HG03432 (cell line): ENCODE results near the gene NXN.
"Not testable (repeated sequence)": the region's sequence is repeated elsewhere in the genome, so short reads cannot be mapped to it uniquely, and the experiment has no call there.

Experiments
- ATAC-seq: cut with Tn5 transposase; IDR thresholded peaks from one replicate; pipeline ENCODE4 v1.9.1; 2021; ENCODE audit warnings: mild to moderate bottlenecking, moderate library complexity; ENCODE audit not compliant: unreplicated experiment

NXN gene

GRCh38 chr17:957856-958421, 21.6 kb downstream of the NXN start:
- no peak for ATAC-seq

- ATAC-seq = no peak
Observed at GRCh38 chr17:956905-957304, 22.7 kb downstream of the NXN start.

GRCh38 chr17:954431-955164, 25.0 kb downstream of the NXN start:
- no peak for ATAC-seq

GRCh38 chr17:953767-954166, 25.8 kb downstream of the NXN start:
- ATAC-seq = no peak

DNA sequence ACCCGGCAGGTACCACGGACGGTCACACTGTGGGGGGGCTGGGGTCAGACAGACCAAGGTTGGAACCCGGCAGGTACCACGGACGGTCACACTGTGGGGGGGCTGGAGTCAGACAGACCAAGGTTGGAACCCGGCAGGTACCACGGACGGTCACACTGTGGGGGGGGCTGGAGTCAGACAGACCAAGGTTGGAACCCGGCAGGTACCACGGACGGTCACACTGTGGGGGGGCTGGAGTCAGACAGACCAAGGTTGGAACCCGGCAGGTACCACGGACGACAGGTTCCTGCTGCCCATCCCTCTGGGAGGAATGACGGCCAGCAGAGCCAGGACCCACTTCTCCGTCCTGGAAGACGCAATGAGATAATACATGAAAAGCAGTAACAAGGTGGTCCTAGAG, 27.0 kb downstream of the NXN start:
- not testable (repeated sequence) for ATAC-seq

GRCh38 chr17:951325-952132, 28.0 kb downstream of the NXN start:
- no peak for ATAC-seq

- ATAC-seq = no peak
Observed at GRCh38 chr17:949623-950303, 29.8 kb downstream of the NXN start.

- ATAC-seq = no peak
Observed at GRCh38 chr17:948284-948852, 31.2 kb downstream of the NXN start.

- ATAC-seq = no peak
Observed at GRCh38 chr17:946510-947236, 32.9 kb downstream of the NXN start.

DNA sequence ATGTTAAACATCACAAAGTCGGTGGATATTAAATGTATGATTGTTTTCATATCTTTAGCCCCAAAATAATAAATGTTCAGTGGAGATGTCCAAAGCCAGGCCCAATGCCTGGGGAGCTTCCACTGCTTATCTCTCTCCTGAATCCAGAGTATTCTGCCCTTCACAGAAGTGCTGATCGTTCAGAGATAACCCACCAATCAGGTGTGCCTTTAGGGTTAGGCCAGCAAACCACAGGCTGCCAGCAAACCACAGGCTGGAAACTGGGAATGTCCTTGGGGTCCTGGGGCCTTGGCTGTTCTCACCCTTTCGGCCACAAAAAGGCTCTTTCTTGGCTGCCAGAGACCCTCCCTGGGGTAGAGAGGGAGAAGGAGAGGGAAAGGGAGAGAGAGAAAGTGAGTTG, 33.9 kb downstream of the NXN start:
- ATAC-seq = no peak

- ATAC-seq = no peak
Observed at GRCh38 chr17:944266-944826, 35.2 kb downstream of the NXN start.

DNA sequence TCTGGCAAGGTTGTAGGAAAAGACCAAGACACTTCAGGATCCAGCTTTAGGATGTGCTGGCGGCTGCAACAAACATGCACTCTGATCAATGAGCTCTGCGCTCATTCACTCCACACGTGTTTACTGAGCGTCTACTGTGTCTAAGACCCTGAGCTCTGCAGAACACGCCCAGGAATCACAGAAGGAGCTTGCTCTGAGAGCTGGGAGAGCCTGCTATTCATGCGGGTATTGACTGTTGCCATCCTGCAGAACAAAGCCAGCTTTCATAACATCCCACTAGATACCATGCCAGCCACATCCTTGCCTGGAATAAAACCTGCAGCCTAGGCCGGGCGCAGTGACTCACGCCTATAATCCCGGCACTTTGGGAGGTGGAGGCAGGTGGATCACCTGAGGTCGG, 44.1 kb downstream of the NXN start:
- ATAC-seq = no peak

DNA sequence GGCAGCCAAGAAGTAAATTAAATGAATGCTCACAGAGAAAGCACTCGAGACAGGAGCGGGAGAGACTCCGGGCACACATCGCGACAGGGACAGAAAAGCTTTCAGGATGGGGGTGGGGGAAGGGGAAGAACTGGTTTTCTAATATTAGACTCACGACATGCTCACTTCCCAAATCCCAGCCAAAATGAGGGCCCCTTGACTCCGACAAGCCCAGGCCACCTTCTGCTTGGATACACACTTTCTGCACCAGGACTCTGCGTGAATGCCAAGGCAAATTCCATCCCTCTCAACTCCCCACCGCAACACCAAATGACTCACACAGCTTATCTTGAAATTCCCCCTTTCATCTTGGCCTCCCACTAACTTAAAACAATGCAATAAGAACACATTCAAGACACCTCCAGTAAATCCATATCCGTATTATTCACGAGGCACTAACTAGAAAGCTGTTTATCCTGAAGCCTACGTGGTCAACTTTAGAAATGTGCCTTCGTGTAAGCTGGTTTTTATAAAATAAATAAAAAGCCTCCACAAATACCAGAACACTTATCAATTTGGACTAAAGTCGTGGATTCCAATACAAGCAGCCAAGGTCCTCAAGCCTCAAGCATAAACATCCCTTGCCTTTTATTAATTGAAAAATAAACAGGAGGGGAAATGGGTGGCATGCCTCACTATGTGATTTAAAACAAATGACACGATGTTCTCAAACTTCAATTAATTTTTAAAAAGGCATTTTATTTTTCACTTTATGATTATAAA, 46.1 kb downstream of the NXN start:
- ATAC-seq = no peak

DNA sequence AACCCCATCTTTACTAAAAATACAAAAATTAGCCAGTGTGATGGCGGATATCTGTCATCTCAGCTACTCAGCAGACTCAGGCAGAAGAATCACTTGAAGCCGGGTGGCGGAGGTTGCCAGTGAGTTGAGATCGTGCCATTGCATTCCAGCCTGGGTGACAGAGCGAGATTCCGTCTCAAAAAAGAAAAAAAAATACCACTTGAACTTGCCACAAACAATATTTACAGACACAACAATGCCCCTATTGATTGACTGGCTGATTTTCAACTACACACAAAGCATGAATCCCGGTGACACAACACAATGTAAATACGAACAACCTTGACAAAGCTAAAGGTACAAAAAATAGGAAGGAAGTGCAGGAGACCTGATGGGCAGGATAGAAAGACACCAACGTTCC, 49.3 kb downstream of the NXN start:
- no peak for ATAC-seq

DNA sequence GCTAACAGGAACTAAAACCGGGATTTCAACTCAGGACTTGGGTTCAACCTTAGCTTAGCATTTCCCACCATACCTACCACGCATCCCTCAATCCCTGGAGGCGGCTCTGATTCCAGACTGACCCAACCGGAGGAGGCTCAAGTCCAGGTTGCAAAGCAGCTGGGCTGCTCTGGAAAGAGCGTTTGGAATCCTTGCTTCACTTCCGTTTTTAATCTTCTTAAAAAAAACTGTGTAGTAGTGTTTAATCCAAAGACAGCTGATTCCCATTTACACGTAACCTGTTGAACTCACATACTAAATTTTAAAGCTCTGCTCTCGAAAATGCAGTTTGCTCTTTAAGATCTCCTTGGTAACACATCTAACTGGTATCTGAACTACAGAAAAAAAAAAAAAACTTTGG, 50.0 kb downstream of the NXN start:
- ATAC-seq = no peak

DNA sequence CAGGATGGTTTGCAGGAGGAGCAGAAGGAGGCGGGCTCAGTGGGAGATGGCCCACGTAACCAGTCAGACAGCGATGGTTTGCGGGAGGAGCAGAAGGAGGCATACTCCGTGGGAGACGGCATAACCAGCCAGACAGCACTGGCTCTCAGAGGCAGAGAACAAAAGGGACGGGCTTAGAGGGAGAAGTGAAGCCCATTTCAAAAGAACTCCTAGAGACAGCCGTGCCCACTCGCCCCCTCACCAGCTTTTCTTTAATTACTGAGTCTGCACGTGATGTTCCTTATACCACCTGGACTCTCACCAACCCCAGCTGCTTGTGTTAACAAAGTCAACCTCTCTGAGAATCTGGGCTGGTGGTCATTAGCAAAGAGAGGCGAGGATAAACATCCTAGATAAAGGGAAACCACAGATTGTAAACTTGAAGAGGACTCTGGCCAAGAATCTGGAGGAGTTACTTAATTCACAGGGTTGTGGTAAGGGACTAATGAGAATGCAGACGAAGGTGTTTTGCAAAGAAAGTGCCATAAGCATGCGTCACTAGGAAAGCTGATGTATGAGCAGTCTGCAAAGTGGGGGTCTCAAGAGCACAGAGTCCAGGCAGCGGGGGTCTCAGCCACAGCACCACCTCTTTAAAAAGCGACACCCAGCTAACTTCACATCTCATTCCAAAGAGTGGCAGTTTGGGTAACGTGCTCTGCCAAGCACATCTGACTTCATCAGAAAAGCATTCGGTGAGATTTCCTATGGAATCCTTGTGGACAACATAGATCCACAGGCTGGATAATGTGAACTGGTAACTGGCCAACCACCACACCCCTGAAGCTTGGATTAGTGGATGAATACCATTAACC, 51.7 kb downstream of the NXN start:
- no peak for ATAC-seq

- ATAC-seq = no peak
Observed at GRCh38 chr17:925817-926216, 53.8 kb downstream of the NXN start.

GRCh38 chr17:924711-925475, 54.7 kb downstream of the NXN start:
- ATAC-seq = no peak
